Measurements from ENCODE around the gene NUP93. TPM values are rescaled to one million over a fixed set of nuclear protein-coding genes. Genes with fewer than 3 reads are reported as not detected.

NUP93 gene
- total RNA-seq, 1 experiment from 2014 or later, result 165 TPM

- no peak overlapping the region for H2AK5ac ChIP-seq (ENCODE audit: insufficient read length, low read length)
- no CpG with 5 or more reads among the region's 4 CpGs for WGBS (ENCODE audit: extremely low coverage, insufficient read length, low lambda C conversion rate)
- H2AFZ ChIP-seq (ENCODE audit: low read length), result no peak overlapping the region
- H3K9ac ChIP-seq (ENCODE audit: extremely low read depth, insufficient read length, low read length), result no peak overlapping the region
- H3K27ac Mint-ChIP-seq, result no peak overlapping the region
- H2BK12ac ChIP-seq (ENCODE audit: insufficient read length, low read depth, low read length), result no peak overlapping the region
- H3K27me3 Mint-ChIP-seq (ENCODE audit: low read depth), result no peaks in the 10 kb centered on the region
- no peaks in the 10 kb centered on the region for H3K4me1 ChIP-seq (ENCODE audit: insufficient read depth, low read length)
- no peak overlapping the region for H2BK5ac ChIP-seq (ENCODE audit: insufficient read length, low read length)
- H4K20me1 ChIP-seq (ENCODE audit: control insufficient read depth, insufficient read depth, insufficient read length), result no peaks in the 10 kb centered on the region
- H3K27me3 ChIP-seq (ENCODE audit: insufficient read depth, low read length), result no peaks in the 10 kb centered on the region
- no peak overlapping the region for H3K56ac ChIP-seq (ENCODE audit: insufficient read length, low read depth, low read length)
- H2BK15ac ChIP-seq (ENCODE audit: low read depth, low read length), result no peak overlapping the region
- H2BK120ac ChIP-seq (ENCODE audit: low read depth, low read length, poor library complexity, severe bottlenecking), result no peak overlapping the region
- H3K36me3 Mint-ChIP-seq (ENCODE audit: insufficient read depth in 1 of 3, low read depth in 3 of 3), result peaks cover 27 to 55% (median 41%) of the 10 kb centered on the region in 3 experiments
- no peaks in the 10 kb centered on the region for H3K23me2 ChIP-seq (ENCODE audit: insufficient read length, low read depth, low read length, poor library complexity, severe bottlenecking)
- H3K18ac ChIP-seq (ENCODE audit: insufficient read length, low read depth, low read length), result no peak overlapping the region
- no peak overlapping the region for H4K5ac ChIP-seq (ENCODE audit: insufficient read length, low read depth, low read length)
- H2BK20ac ChIP-seq (ENCODE audit: low read depth, low read length, poor library complexity, severe bottlenecking), result no peak overlapping the region
- no peak overlapping the region for H4K91ac ChIP-seq (ENCODE audit: insufficient read length, low read depth, low read length)
- peaks cover 9 to 12% of the 10 kb centered on the region in 2 experiments for H3K9me3 Mint-ChIP-seq
- no peak overlapping the region for H3K4me3 Mint-ChIP-seq
- peaks cover 4% of the 10 kb centered on the region for H3K9me3 ChIP-seq (ENCODE audit: control insufficient read depth, low read depth, low read length)
- H3K23ac ChIP-seq (ENCODE audit: insufficient read length, low read depth, low read length), result no peak overlapping the region
- no peak for TF ChIP-seq CTCF (conservative IDR thresholded peaks at IDR 0.05)
- no peak overlapping the region for H3K4ac ChIP-seq (ENCODE audit: low read depth, low read length)
- no peak overlapping the region for H3K4me2 ChIP-seq (ENCODE audit: insufficient read depth, insufficient read length, low read length)
- no peaks in the 10 kb centered on the region for H3K4me1 Mint-ChIP-seq
- no peak overlapping the region for H3T11ph ChIP-seq (ENCODE audit: low read length)
- H3K79me1 ChIP-seq (ENCODE audit: insufficient read depth, low read depth, low read length, poor library complexity, severe bottlenecking), result peaks cover 6% of the 10 kb centered on the region
- H3K14ac ChIP-seq (ENCODE audit: insufficient read depth, low read length), result no peak overlapping the region
- H3K27ac ChIP-seq (ENCODE audit: insufficient read length, low read depth, low read length), result no peak overlapping the region
- H4K8ac ChIP-seq (replicated peaks; ENCODE audit: insufficient read length, low read depth, low read length), result no peak overlapping the region
- no peak for DNase-seq
- 0 out of 2 replicates have a peak, but pooled peaks cover 1% of the 10 kb centered on the region for H3K79me2 ChIP-seq (ENCODE audit: insufficient read depth, low read length)
These were observed 29.0 kb downstream of the NUP93 start for GRCh38 chr16:56758930-56759329.

Data from H9 (cell line).